ENCODE results near the gene IL19.

Gene IL19

DNA sequence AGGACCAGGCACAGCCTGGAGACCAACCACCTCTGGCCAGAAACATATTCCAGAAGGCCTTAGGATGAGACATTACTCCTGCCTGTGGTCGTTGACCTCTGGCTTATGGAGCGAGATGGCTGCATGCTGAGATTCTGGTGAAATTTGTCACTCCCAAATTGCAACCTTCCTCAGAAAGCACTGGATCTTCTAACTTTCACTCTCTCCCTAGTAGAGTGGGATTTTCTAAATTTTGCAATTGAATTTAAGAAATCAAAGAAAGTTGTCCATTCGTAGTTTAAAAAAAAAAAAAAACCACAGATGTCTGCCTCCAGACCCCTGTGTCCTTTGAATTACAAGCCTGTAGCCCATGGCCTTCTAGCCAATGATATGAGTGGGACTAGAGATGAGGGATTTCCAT, 30.3 kb downstream of the IL19 start:
- DNase-seq (ENCODE audit: low spot score) = no peak

GRCh38 chr1:206801467-206801866, 30.9 kb downstream of the IL19 start:
- DNase-seq (ENCODE audit: low spot score) = no peak

DNA sequence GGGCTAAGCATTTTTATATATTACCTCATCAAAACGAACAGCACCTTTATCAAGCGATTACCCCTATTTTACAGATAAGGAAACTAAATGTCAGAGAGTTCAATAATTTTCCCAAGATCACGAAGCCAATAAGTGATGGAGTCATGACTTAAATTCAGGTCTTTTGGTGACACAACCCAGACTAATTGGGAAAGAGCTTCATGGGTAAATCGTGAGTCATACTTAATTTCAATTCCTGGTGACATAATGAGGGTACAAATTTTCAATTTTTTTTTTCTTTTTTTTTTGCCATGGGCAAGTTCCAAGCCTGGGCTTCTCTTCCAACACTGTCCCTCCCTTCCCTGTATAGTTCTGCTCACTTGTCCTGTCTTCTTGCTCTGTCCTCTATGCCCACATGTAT, 31.8 kb downstream of the IL19 start:
- no peak for DNase-seq (ENCODE audit: low spot score)

- no peak for DNase-seq (ENCODE audit: low spot score)
Observed at GRCh38 chr1:206803221-206803730, 32.7 kb downstream of the IL19 start.

DNA sequence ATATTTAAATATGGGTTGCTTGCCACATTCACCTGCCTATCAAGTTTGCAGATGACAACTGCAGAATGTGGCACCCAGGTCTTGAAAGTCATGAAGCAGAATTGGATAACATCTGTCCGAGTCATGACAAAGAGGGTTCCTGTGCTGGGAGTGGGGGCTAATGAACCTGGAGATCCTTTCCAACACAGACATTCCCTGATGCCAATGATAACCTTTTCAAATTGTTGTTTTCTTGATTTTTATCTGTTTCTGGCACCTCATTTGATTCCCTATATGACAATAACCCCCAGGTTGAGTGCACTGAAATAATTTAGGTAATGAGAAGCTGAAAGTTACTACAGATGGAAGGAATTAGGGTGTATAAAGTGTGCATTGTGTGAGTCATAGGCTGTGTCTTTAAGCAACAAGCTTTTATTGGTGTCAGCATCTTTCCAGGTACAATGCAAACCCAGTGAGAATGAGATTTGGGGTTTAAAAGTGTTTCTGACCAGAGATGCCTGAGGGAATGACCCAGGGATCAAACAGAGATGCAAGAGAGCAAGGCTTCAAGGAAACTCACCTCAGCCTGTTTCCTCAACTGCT, 33.7 kb downstream of the IL19 start:
- DNase-seq (ENCODE audit: low spot score) = no peak

DNA sequence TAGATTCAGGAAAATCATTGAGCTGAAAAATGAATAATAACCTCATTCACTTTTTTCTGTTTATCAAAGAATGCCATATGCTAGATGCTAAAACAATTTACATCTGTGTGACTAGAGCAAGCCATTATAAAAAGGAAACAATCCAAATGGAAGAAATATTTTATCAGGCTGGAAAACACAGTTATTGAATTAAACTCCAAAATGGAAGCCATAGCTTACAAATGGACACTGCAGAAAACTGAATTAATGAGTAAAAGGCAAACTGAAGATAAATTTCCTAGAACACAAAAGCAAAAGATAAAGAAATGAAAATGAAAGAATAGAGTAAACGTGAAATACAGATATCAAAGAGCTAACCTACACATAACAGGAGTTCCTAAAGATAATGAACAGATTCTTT, 34.8 kb downstream of the IL19 start:
- no peak for DNase-seq (ENCODE audit: low spot score)

GRCh38 chr1:206808615-206809014, 38.0 kb downstream of the IL19 start:
- peak; percentile 19 for DNase-seq (ENCODE audit: low spot score)

DNA sequence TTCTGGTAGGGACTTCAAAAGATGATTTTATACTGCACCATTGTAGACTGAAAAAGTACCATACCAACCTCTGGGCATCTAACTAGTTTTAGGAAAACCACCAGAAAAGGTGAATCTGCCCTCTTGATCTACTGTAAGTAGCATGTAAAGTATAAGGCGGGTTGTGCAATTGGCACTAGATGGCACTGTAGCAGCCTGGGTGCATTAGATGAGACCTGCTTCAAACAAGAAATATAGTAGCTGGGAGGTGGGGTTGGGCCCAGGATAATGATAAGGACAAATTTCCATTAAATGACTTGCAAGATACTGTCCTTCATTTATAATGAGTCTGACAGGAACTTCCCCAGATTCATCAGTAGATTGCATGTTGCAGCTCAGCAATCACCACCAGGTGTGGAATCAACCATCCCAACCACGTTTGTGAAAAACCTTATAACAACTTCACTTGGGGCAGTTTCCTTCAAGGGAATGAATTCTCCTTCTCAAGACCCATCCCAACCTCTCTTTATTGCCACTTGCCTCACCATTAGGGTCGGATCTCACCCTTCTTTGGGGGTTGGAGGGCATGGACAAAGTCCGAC, 39.0 kb downstream of the IL19 start:
- no peak for DNase-seq (ENCODE audit: low spot score)

- no peak for DNase-seq (ENCODE audit: low spot score)
Observed at GRCh38 chr1:206812471-206812870, 41.9 kb downstream of the IL19 start.

- DNase-seq (ENCODE audit: low spot score) = no peak
Observed at GRCh38 chr1:206814716-206815341, 44.3 kb downstream of the IL19 start.

DNA sequence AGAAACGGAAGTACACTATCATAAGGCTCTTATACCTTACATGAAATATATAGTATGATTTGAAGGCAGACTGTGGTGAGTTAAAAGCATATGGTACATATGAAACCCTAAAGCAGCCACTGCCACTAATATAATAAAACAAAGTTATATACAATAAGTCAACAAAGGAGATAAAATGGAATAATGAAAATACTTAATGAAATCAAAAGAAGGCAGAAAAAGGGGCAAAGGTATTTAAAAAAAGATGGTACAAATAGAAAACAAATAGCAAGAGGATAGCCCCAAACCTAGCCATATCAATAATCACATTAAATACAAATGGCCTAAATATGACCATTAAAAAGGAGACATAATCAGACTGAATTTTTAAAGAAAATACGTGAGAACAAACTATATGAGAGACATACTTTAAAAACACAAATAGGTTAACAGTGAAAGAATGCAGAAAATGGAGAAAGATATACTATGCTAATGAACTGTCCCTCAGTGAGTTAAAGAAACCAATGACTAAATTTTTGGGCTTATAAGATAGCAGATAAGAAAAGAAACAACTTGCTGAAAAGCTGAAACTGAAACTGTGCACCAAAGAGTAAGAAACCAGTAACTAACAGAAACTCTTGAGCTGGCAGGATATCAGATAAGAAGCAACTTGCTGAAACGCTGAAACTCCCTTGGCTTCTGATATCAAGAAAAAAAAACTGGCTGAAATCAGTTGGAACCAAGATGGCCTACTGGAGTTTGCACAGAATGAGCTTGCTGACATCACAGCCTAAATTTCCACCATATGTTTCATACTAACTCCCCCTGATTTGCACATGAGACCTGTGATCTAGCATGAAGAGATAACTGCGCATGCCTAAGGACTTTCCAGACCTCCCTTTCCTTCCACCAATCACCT, 46.1 kb downstream of the IL19 start:
- DNase-seq (ENCODE audit: low spot score) = no peak

GRCh38 chr1:206821493-206821892, 50.9 kb downstream of the IL19 start:
- no peak for DNase-seq (ENCODE audit: low spot score)

DNA sequence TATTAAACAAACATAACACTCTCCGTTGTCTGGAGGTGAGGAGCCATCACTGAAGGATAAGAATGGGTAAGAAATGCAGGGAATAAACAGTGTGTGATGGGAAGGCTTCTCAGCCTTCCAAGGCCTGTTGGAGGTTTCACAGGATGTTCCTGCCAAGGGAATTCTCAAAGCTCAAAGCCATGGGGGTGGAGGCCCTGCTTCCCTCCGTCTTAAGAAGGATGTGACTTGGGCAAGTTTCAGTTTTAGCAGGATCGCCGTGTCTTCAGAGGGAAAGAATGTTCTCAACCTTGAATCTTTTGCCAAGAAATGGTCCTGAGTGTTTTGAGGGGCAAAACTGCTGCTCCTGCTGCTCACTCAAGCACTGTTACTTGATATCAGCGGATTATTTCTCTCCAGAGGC, 53.2 kb downstream of the IL19 start:
- DNase-seq (ENCODE audit: low spot score) = no peak

DNA sequence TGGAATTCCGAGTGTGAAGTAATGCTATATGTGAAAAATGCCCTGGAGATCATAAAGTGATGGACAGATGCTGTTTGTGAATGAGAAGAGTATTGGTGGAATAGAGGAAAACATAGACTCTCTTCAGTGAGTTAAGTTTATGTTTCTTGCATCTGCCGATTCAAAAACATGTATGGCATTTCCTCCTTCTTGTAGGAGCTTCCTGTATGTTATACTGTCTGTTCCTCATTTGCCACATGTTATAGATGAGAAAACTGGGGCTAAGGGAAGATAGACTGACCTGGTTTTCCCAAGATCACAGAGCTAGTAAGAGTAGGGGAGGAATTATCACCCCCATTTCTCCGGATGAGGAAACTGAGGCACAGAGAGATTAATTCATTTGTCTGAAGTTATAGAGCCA, 53.8 kb downstream of the IL19 start:
- DNase-seq (ENCODE audit: low spot score) = peak; percentile 42

DNA sequence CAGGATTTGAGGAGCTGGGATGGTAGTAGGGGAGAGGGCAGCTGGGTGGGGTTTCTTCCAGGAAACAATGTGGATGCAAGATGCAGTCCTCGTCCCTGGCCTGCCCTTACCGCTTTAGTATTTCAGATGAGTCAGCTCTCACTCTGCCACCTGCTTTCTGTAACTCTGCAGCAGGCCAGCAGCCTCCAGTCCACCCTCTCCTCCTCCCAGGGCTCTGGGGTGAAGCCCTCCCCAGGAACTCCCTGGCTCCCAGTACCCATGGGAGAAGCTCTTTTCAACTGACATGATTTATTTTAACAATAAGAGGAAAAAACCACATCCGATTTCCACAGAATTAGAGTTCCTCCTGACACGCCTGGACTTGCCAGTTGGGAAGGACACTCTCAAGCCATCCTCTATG, 55.8 kb downstream of the IL19 start:
- DNase-seq (ENCODE audit: low spot score) = no peak

- DNase-seq (ENCODE audit: low spot score) = no peak
Observed at GRCh38 chr1:206828061-206828460, 57.5 kb downstream of the IL19 start.

- DNase-seq (ENCODE audit: low spot score) = no peak
Observed at GRCh38 chr1:206828765-206829164, 58.2 kb downstream of the IL19 start.

GRCh38 chr1:206829282-206829681, 58.7 kb downstream of the IL19 start:
- no peak for DNase-seq (ENCODE audit: low spot score)

DNA sequence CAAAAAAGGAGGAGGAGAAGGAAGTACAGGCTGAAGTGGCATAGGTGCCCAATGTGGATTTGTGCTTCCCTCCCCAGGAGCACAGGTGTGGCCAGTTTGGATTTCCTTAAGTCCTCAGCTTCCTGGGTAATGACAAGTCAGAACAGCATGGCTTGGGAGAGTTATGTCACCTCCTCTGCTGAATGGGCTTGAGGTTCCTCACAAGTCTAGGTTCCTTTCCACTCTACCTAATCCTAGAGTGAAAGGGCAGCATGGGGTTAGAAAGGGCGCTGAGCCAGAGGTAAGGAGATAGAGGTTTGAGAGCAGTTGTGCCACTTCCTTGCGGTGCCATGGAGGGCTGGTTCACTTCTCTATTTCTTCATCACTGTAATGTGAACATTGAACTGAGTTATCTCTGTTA, 59.3 kb downstream of the IL19 start:
- no peak for DNase-seq (ENCODE audit: low spot score)

- DNase-seq (ENCODE audit: low spot score) = no peak
Observed at GRCh38 chr1:206831650-206832049, 61.1 kb downstream of the IL19 start.

- DNase-seq (ENCODE audit: low spot score) = peak; percentile 32
Observed at GRCh38 chr1:206832352-206832880, 61.8 kb downstream of the IL19 start.

DNA sequence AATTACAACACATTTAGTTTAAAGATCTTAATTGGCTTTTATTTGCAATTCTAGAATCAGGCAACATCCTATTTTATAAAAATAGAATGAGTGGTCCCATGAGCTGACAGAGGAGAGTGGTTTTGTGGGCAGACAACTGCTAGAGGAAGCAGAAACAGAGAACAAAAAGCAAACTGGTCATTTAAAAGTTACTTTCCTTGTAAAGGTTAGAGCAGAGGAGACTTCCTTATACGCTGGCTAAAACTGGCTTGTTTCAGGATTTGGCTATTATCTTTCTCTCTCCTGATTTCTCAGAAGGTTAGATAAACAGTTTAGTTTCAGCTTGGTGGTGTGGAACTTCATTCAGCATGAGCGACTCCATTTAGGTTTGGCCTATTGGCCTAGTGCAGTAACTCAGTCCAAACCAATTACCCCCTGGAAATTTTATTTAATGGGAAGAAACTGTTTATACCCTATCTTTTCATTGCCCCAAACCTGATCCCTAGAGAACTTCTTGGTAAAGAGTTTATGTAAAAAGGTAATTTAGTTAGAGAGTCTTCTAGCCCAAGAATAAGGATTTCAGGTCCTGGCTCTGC, 62.6 kb downstream of the IL19 start:
- peak; percentile 67 for DNase-seq (ENCODE audit: low spot score)

All from pons (tissue), 1 donor.